ENCODE data around the gene SPHK1.

- TF ChIP-seq CTCF (IDR thresholded peaks at IDR 0.05; ENCODE audit: low read length), result no peak
- TF ChIP-seq EZH2 (IDR thresholded peaks at IDR 0.05; ENCODE audit: borderline replicate concordance, low read length), result no peak
Measured at GRCh38 chr17:76368545-76368944, 15.9 kb upstream of the SPHK1 start.

Data from OCI-LY1 (cell line).